NB4 (cell line): ENCODE results near the gene ADARB2.

Experiments used
- POLR2A ChIP-seq: IDR thresholded peaks from 2 replicates; pipeline ENCODE4 v1.6.1; 2011; ENCODE audit warnings: mild to moderate bottlenecking; ENCODE audit not compliant: insufficient read length; ENCODE audit errors: extremely low read depth
- TF ChIP-seq, protein P1 (sequence below): IDR thresholded peaks from one replicate; pipeline ENCODE4 v1.5.1; 2012; ENCODE audit warnings: low read depth, low read length

DNA sequence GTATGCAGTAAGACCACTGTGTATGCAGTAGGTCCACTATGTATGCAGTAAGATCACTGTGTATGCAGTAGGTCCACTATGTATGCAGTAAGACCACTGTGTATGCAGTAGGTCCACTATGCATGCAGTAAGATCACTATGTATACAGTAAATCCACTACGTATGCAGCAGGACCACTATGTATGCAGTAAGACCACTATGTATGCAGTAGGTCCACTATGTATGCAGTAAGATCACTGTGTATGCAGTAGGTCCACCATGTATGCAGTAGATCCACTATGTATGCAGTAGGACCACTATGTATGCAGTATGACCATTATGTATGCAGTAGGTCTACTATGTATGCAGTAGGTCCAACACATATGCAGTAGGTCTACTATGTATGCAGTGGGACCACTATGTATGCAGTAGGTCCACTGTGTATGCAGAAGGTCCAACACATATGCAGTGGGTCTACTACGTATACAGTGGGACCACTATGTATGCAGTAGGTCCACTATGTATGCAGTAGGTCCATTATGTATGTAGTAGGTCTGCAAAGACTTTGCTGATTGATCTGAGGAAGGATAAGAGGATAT lies 313.6 kb downstream of the ADARB2 start:
- TF ChIP-seq POLR2A = no peak
- TF ChIP-seq, protein P1, sequence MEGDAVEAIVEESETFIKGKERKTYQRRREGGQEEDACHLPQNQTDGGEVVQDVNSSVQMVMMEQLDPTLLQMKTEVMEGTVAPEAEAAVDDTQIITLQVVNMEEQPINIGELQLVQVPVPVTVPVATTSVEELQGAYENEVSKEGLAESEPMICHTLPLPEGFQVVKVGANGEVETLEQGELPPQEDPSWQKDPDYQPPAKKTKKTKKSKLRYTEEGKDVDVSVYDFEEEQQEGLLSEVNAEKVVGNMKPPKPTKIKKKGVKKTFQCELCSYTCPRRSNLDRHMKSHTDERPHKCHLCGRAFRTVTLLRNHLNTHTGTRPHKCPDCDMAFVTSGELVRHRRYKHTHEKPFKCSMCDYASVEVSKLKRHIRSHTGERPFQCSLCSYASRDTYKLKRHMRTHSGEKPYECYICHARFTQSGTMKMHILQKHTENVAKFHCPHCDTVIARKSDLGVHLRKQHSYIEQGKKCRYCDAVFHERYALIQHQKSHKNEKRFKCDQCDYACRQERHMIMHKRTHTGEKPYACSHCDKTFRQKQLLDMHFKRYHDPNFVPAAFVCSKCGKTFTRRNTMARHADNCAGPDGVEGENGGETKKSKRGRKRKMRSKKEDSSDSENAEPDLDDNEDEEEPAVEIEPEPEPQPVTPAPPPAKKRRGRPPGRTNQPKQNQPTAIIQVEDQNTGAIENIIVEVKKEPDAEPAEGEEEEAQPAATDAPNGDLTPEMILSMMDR = no peak
